Measurements from ENCODE around the gene ALG5. TPM values are rescaled to one million over a fixed set of nuclear protein-coding genes. Genes with fewer than 3 reads are reported as not detected.

Gene ALG5
- total RNA-seq, 2 donors from 2014 or later = 26.5 to 34.6 TPM

- DNase-seq (peak; percentile 74 to 85), ATAC-seq (peak; percentile 69)
- intact Hi-C loops (cut with DNase I, micrococcal nuclease) = no loop called here
Measured at GRCh38 chr13:36919833-36920615, 79.1 kb downstream of the ALG5 start, which contains the start of gene SMAD9. Gene SMAD9 (minus strand): TSS chr13:36920238. CDS start chr13:36879689, 40,549 bp downstream.

GRCh38 chr13:36919171-36919832, 79.8 kb downstream of the ALG5 start:
- ATAC-seq (peak; percentile 40), DNase-seq (peak in 1 of 2 donors; percentile 31)
- intact Hi-C loops (cut with DNase I, micrococcal nuclease) = no loop called here

- DNase-seq (no peak), ATAC-seq (no peak)
- intact Hi-C loops (cut with DNase I, micrococcal nuclease) = no loop called here
Measured at GRCh38 chr13:36918246-36919131, 80.7 kb downstream of the ALG5 start.

GRCh38 chr13:36917311-36917710, 81.8 kb downstream of the ALG5 start:
- DNase-seq (no peak), ATAC-seq (no peak)
- intact Hi-C loops (cut with DNase I, micrococcal nuclease) = no loop called here

GRCh38 chr13:36915896-36916640, 83.1 kb downstream of the ALG5 start:
- no peak for ATAC-seq
- DNase-seq = no peak
- intact Hi-C loops (cut with DNase I, micrococcal nuclease) = no loop called here

GRCh38 chr13:36915106-36915505, 84.0 kb downstream of the ALG5 start:
- ATAC-seq = no peak
- no peak for DNase-seq
- intact Hi-C loops (cut with DNase I, micrococcal nuclease) = no loop called here

GRCh38 chr13:36914648-36915047, 84.5 kb downstream of the ALG5 start:
- no peak for ATAC-seq
- DNase-seq = no peak
- intact Hi-C loops (cut with DNase I, micrococcal nuclease) = no loop called here

GRCh38 chr13:36913463-36913862, 85.7 kb downstream of the ALG5 start:
- intact Hi-C loops (cut with DNase I, micrococcal nuclease) = no loop called here
- ATAC-seq (no peak), DNase-seq (no peak)

- DNase-seq = no peak
- no peak for ATAC-seq
- intact Hi-C loops (cut with DNase I, micrococcal nuclease) = no loop called here
Measured at GRCh38 chr13:36912973-36913372, 86.2 kb downstream of the ALG5 start.

GRCh38 chr13:36912369-36912768, 86.8 kb downstream of the ALG5 start:
- no peak for ATAC-seq
- intact Hi-C loops (cut with DNase I, micrococcal nuclease) = no loop called here
- no peak for DNase-seq

- no peak for ATAC-seq
Measured at GRCh38 chr13:36910545-36910944, 88.6 kb downstream of the ALG5 start.

GRCh38 chr13:36907821-36908220, 91.3 kb downstream of the ALG5 start:
- no peak for DNase-seq
- intact Hi-C loops (cut with DNase I, micrococcal nuclease) = no loop called here
- ATAC-seq = no peak

More at GRCh38 chr13:36910545-36910944, 88.6 kb downstream of the ALG5 start:
- no peak for DNase-seq
- intact Hi-C loops (cut with DNase I, micrococcal nuclease) = no loop called here

- intact Hi-C loops (cut with DNase I, micrococcal nuclease) = no loop called here
- DNase-seq (no peak), ATAC-seq (no peak)
Measured at GRCh38 chr13:36907266-36907665, 91.9 kb downstream of the ALG5 start.

- intact Hi-C loops (cut with DNase I, micrococcal nuclease) = no loop called here
- ATAC-seq = no peak
- no peak for DNase-seq
Measured at GRCh38 chr13:36905944-36906343, 93.2 kb downstream of the ALG5 start.

- intact Hi-C loops (cut with DNase I, micrococcal nuclease) = no loop called here
- DNase-seq (peak; percentile 24 to 39), ATAC-seq (peak; percentile 94)
Measured at GRCh38 chr13:36903925-36904595, 95.1 kb downstream of the ALG5 start.
